ENCODE measurements around the gene SEC14L3.

DNA sequence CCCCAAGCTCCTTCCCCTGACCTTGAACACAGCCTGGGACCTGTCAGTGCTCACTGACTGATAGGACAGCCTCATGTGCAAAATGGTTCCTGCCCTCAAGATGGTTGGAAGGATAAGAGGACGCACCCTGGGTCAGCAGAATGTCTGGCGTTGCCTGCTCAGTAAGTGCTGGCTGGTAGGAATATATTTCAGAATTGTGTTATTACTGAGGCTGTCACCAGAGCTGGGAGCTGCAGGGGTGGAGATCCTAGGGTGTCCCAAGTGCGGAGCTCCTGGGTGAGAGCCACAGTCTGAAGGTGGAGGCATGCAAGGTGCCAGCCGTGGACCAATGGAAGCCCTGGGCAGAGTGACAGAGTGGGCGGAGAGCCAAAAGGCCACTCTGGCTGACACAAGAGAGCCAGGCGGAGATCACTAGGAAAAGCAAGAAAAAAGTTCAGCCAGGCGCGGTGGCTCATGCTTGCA lies 34.7 kb upstream of the SEC14L3 start:
- TF ChIP-seq, protein P1, sequence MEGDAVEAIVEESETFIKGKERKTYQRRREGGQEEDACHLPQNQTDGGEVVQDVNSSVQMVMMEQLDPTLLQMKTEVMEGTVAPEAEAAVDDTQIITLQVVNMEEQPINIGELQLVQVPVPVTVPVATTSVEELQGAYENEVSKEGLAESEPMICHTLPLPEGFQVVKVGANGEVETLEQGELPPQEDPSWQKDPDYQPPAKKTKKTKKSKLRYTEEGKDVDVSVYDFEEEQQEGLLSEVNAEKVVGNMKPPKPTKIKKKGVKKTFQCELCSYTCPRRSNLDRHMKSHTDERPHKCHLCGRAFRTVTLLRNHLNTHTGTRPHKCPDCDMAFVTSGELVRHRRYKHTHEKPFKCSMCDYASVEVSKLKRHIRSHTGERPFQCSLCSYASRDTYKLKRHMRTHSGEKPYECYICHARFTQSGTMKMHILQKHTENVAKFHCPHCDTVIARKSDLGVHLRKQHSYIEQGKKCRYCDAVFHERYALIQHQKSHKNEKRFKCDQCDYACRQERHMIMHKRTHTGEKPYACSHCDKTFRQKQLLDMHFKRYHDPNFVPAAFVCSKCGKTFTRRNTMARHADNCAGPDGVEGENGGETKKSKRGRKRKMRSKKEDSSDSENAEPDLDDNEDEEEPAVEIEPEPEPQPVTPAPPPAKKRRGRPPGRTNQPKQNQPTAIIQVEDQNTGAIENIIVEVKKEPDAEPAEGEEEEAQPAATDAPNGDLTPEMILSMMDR (IDR thresholded peaks at IDR 0.05; ENCODE audit: low read depth, low read length): no peak
- TF ChIP-seq MYC (IDR thresholded peaks at IDR 0.05; ENCODE audit: low read depth, low read length) (no peak), POLR2A (IDR thresholded peaks at IDR 0.05; ENCODE audit: extremely low read depth, insufficient read length) (no peak)
- TF ChIP-seq, protein P2, sequence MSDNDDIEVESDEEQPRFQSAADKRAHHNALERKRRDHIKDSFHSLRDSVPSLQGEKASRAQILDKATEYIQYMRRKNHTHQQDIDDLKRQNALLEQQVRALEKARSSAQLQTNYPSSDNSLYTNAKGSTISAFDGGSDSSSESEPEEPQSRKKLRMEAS (IDR thresholded peaks at IDR 0.05; ENCODE audit: low read depth, low read length): no peak
